GM12865 (cell line): ENCODE data around the gene ST3GAL4.
"Not testable (repeated sequence)": the region's sequence is repeated elsewhere in the genome, so short reads cannot be mapped to it uniquely, and the experiment has no call there.

Experiments used
- DNase-seq: peaks from one replicate; pipeline ENCODE4 v3.0.0; 2010; ENCODE audit warnings: low read depth
- H3K4me3 ChIP-seq: 2 replicates; pipeline ENCODE4 v1.5.1; 2011; ENCODE audit warnings: mild to moderate bottlenecking, low read depth, low read length, control low read depth
- TF ChIP-seq, protein P1 (sequence below): IDR thresholded peaks from 2 replicates; pipeline ENCODE4 v1.5.1; 2011; ENCODE audit warnings: low read length, control low read depth, low read depth, inconsistent platforms; ENCODE audit not compliant: insufficient read depth; ENCODE audit errors: missing control alignments

ST3GAL4 gene

DNA sequence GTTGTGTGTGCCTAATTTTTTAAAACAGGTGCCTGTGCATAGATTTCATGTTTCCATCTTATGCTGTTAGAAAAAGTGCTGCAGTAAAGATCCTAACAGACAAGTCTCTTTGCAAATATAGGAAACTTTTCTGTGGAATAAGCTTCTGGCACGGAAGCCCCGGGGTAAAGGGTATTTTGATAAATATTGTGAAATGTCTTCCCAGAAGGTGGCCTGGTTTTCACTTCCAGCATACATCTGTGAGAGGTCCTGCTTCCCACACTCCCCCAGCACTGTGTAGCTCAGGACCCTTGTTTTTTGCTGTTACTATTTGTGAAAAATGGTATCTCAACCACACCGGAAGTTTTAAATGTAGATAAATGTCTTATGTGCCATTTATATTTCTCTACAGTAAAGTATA is 14.5 kb downstream of the ST3GAL4 start:
- TF ChIP-seq, protein P1, sequence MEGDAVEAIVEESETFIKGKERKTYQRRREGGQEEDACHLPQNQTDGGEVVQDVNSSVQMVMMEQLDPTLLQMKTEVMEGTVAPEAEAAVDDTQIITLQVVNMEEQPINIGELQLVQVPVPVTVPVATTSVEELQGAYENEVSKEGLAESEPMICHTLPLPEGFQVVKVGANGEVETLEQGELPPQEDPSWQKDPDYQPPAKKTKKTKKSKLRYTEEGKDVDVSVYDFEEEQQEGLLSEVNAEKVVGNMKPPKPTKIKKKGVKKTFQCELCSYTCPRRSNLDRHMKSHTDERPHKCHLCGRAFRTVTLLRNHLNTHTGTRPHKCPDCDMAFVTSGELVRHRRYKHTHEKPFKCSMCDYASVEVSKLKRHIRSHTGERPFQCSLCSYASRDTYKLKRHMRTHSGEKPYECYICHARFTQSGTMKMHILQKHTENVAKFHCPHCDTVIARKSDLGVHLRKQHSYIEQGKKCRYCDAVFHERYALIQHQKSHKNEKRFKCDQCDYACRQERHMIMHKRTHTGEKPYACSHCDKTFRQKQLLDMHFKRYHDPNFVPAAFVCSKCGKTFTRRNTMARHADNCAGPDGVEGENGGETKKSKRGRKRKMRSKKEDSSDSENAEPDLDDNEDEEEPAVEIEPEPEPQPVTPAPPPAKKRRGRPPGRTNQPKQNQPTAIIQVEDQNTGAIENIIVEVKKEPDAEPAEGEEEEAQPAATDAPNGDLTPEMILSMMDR = no peak

DNA sequence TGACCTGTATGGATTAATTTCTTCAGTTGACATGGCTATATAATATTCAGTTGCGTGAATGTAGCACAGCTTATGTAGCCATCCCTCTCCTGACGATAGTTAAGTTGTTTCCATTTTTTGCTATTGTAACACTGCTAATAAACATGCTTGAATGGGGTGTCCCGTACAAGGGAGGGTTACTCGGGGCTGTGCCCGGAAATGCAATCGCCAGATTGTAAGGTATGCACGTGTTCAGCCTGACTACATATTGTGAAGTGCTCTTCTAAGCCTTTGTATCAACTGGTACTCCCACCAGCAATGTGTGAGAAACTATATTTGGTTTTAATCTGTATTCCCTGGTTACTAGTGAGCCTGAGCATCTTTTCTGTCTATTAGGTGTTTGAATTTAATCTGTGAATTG is 16.1 kb downstream of the ST3GAL4 start:
- no peak for DNase-seq
- TF ChIP-seq, protein P1 = no peak
- no peak overlapping the region for H3K4me3 ChIP-seq

More for the DNA sequence above, 14.5 kb downstream of the ST3GAL4 start:
- no peak for DNase-seq
- H3K4me3 ChIP-seq = no peak overlapping the region

DNA sequence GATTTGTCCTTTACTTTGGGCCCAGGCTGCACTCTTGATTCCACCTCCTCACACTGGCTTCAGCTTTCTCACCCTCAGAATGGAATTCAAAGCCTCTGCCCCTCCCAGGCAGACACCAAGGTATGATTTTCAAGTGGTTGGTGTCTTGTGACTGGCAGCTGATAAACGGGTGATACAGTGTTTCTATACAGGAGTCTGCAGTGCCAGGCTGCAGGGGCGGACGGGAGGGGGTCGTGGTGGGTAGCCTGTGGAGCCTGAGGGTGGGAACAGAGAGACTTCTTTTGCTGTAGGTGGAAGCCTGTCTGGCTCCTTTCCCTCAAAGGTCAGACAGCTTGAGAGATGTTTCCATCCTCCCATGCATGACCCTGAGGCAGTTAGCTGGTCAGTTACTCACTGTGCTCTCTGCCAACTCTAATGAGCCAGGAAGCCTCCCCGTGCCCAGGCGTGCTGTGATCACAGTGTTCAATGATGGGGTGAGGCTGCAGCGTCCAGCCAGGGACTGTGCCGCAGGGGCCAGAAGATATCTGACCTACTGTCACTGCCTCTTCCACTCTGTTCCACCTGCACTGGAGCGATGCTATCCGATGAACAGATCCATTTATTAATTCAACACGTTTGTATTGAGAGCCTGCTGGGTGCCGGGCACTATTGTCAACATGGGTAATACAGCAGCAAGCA is 18.0 kb downstream of the ST3GAL4 start:
- not testable (repeated sequence) for DNase-seq, H3K4me3 ChIP-seq

DNA sequence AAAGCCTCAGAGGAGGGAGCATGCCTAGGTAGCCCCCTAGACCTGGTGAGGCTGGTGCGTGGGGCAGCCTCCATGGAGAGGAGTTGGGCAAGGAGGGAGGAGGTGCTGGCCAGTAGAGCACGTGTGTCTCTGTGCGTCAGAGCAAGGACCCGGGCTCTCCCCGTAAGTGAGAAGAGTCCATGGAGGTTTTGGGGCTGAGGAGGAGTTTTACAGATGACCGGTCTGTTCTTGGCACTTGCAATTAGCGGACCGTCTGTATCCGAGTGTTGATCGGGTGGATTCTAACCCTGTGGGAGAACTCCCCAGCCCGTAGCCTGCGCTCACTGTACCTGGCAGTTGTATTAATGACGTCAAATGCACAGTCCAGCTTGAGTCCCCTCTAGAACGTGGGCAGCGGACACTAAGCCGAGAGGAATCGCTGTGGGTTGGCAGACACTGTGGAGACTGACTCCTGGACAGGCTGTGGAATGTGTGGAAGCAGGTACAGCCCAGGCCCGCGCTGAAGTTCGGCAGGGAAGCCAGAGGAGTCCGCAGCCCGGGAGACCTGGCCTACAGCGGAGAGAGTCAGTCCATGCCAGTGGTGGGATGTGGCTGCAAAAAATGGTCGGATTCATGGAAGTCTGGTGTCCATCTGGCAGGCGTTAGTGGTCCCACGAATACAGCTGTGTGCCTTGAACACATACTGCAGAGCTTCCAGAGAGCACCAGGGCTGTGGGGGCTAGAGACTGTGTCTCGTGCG is 19.2 kb downstream of the ST3GAL4 start:
- H3K4me3 ChIP-seq, DNase-seq: not testable (repeated sequence)

DNA sequence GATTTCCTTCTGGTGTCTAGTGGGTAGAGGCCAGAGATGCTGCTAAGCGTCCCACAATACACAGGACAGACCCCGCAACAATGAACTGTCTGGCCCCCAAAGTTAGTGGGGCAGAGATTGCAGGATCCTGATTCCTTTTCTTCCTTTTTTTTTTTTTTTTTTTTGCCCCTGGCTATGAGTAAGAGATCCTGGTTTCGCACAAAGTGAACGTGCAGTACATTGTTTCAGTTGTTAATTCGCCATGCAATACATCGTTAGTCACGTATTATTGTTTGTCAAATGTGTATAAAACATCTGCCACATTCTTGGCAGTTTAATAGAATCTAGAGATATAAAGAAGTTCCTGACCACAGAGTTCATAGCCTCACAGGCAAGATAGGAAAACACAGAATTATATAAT is 20.2 kb downstream of the ST3GAL4 start:
- no peak for DNase-seq
- H3K4me3 ChIP-seq = no peak overlapping the region
- TF ChIP-seq, protein P1 = no peak

DNA sequence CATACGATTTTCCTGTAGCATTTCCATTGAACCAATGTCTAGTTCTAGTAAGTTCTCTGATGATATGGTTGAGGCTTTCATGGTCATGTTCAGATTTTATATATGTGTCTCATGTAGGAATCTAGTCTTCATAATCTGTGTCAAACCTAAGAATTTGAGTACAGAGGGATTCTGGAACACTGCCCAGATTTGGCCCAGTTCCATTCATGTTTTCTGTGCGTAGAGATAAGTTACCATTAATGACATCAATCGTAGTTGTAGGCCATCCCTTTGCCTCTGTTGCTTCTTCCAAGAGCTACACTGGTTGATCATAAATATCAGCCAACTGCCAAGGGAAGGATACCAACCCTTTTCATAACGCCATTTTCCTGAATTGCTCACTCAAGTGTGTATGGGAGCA is 23.3 kb downstream of the ST3GAL4 start:
- TF ChIP-seq, protein P1 = no peak
- DNase-seq = no peak
- no peak overlapping the region for H3K4me3 ChIP-seq

DNA sequence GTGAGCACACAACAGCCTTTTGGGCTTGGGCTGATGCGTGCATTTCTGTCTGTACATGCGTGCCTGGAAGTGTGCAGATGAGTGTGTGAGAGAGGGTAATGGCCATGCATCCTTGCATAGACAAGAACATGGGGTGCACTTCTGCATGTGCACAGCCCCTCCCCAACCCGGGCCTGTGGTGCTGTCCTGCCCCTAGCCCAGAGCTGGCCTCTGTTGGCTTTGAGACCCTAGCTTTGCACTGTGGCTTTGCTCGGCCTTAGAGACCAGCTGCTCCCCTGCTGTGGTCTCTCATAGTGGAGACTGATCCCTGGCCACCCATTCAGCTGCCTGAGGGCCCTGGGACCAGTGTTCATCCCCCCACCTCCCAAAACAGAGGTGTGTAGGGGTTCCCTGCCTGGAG is 25.4 kb downstream of the ST3GAL4 start:
- no peak overlapping the region for H3K4me3 ChIP-seq
- TF ChIP-seq, protein P1 = no peak
- DNase-seq = no peak

DNA sequence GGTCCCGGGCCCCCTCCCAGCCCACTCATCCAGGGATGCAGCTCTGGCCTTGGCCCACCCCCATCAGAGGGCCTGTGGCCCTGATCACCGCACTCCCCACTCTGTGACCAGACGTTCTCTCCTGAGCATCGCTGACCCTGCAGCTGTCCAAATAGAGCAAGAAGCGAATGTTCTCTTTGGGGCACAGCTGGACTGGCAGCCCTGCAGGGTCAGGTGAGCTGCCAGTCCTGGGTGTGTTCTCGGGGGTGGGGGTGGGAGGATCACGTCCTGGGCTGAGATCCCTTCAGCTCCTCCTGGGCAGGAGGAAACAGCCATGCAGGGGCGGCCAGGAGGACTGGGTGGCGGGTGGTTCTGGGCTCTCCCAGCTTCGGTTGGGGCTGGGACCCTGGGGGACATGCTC is 26.5 kb downstream of the ST3GAL4 start:
- H3K4me3 ChIP-seq, DNase-seq: not testable (repeated sequence)

DNA sequence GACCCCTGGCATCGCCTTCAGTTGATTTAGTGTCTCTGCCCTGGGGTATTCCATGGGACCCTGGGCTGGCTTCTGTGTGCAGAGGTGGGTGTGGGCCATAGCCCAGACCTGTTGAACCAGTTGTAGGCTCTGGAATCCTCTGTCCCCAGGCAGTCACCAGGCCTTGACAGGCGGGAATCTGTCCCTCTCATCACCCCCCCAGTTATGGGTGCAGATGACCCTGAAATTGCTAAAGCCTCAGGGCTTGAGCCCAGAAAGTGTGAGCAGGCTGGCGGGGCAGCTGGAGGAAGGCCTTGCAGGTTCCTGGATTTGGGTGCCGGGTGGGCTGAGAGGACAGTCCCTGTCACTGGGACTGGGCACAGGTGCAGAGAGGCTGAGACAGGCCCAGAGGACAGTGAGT is 27.2 kb downstream of the ST3GAL4 start:
- not testable (repeated sequence) for DNase-seq, H3K4me3 ChIP-seq
